Measurements from ENCODE around the gene PGAP3.

- TF ChIP-seq CTCF (IDR thresholded peaks at IDR 0.05; ENCODE audit: insufficient read depth, low read depth, low read length) (no peak), EZH2 (IDR thresholded peaks at IDR 0.05; ENCODE audit: insufficient read depth, low read length) (no peak)
Measured at GRCh38 chr17:39642291-39643074, 45.4 kb downstream of the PGAP3 start.
